ENCODE results near the gene ADSS1. TPM values are rescaled to one million over a fixed set of nuclear protein-coding genes. Genes with fewer than 3 reads are reported as not detected.
A peak's percentile ranks its signal among the peaks of the same experiment; 100 is the strongest.

The ADSS1 gene
- total and polyA plus RNA-seq, 4 donors = 5.3 to 9.3 (median 7.1) TPM

DNA sequence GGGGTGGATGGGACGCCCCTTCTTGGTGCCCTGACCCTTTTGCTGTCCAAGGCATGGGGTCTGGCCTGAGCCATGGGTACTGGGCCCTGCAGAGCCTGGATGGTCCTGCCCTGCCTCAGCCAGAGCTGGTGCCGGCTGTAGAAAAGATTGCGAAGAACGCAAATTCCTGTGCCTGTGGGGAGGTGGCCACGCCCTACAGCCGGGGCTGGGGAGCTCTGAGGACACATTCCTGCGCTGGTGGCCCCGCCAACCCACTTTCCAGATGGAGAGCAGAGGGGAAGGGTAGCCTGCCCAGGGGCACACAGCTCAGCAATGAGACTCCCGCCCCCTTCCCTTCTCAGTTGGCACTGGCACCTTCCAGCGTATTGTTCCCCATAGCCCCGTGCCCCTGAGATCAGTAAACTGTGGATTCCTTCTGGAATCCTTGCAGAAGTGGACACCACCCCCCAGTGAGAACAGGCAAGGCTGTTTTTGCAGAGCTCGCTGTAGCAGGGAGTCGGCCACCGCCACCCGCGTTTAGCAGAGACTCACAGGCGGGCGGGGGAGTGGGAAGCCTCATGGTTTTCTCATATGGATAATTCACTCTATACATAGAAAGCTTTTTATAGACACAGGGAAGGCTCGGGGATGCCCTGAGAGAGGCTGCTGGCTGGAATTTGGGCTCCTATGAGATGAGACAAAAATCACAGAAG, 26.0 kb upstream of the ADSS1 start:
- peak overlapping the region in 1 of 2 donors; percentile 15 for H3K27ac ChIP-seq (ENCODE audit: low read depth in 1 of 2, low read length in 1 of 2)
- DNase-seq (no peak), ATAC-seq (ENCODE audit: insufficient read depth, low FRiP score) (no peak)
- H3K27me3 ChIP-seq (ENCODE audit: control insufficient read depth in 3 of 3, insufficient read depth in 3 of 3, low read length in 2 of 3) = no peaks in the 10 kb centered on the region
- TF ChIP-seq, protein P1, sequence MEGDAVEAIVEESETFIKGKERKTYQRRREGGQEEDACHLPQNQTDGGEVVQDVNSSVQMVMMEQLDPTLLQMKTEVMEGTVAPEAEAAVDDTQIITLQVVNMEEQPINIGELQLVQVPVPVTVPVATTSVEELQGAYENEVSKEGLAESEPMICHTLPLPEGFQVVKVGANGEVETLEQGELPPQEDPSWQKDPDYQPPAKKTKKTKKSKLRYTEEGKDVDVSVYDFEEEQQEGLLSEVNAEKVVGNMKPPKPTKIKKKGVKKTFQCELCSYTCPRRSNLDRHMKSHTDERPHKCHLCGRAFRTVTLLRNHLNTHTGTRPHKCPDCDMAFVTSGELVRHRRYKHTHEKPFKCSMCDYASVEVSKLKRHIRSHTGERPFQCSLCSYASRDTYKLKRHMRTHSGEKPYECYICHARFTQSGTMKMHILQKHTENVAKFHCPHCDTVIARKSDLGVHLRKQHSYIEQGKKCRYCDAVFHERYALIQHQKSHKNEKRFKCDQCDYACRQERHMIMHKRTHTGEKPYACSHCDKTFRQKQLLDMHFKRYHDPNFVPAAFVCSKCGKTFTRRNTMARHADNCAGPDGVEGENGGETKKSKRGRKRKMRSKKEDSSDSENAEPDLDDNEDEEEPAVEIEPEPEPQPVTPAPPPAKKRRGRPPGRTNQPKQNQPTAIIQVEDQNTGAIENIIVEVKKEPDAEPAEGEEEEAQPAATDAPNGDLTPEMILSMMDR (IDR thresholded peaks at IDR 0.05; ENCODE audit: control extremely low read depth, extremely low read depth) = no peak
- no peak overlapping the region for H3K9ac ChIP-seq (ENCODE audit: insufficient read depth in 1 of 2, low read length in 2 of 2)
- H3K4me3 ChIP-seq = no peak overlapping the region
- H3K4me1 ChIP-seq (ENCODE audit: control insufficient read depth in 5 of 5, insufficient read depth in 5 of 5, low read length in 5 of 5) = peaks cover 2 to 50% (median 16%) of the 10 kb centered on the region in 5 donors
- H3K9me3 ChIP-seq (ENCODE audit: control insufficient read depth in 4 of 4, insufficient read depth in 3 of 4, low read length in 3 of 4) = no peaks in the 10 kb centered on the region
- WGBS, 2 donors = 52 to 73% methylated on average over 19 of the region's 19 CpGs
- peaks cover 0 to 29% (median 2%) of the 10 kb centered on the region in 4 donors for H3K36me3 ChIP-seq (ENCODE audit: control insufficient read depth in 4 of 4, insufficient read depth in 4 of 4, low read length in 4 of 4)

DNA sequence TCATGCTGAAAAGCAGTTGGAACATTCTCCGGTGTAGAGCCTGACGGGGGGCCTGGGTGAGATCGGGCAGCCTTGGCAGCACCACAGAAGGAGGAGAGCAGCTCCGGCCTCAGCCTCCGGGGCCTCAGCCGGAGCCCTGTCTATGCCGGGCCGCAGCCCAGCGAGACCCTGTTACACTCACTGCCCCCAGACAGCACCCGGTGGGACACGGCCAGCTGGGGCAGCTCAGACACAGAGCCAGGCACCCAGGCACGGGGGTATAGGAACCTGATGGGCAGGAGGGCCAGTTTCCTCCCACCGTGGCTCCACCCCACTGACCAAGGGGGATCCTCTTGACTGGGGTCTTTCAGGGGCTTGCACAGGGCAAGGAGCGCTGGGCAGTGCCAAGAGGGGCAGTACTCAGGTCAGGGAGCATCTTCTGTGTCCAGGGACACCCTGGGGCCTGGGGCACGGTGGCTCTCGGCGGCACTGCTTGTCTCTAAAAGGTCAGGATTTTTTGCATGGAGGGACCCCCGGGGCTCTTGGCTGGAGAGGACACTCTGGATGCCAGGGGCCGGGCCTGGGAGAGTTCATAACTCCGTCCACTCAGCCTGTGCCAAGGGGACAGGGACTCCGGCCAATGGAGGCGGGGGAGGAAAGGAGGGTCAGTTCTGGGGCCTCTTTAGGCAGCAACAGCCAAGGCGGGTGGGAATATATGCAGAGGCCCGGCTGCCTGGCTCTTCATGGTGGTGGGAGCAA, 25.2 kb upstream of the ADSS1 start:
- Histone ChIP-seq H3K9me3 (ENCODE audit: control insufficient read depth in 4 of 4, insufficient read depth in 3 of 4, low read length in 3 of 4) (no peaks in the 10 kb centered on the region), H3K4me3 (no peak overlapping the region), H3K27me3 (ENCODE audit: control insufficient read depth in 3 of 3, insufficient read depth in 3 of 3, low read length in 2 of 3) (no peaks in the 10 kb centered on the region), H3K4me1 (ENCODE audit: control insufficient read depth in 5 of 5, insufficient read depth in 5 of 5, low read length in 5 of 5) (peaks cover 2 to 45% (median 16%) of the 10 kb centered on the region in 5 donors), H3K9ac (ENCODE audit: insufficient read depth in 1 of 2, low read length in 2 of 2) (no peak overlapping the region), H3K36me3 (ENCODE audit: control insufficient read depth in 4 of 4, insufficient read depth in 4 of 4, low read length in 4 of 4) (peaks cover 0 to 37% (median 4%) of the 10 kb centered on the region in 4 donors), H3K27ac (ENCODE audit: low read depth in 1 of 2, low read length in 1 of 2) (peak overlapping the region in 1 of 2 donors; percentile 43)
- TF ChIP-seq, protein P1 (IDR thresholded peaks at IDR 0.05; ENCODE audit: control extremely low read depth, extremely low read depth) = no peak
- DNase-seq = peak; percentile 55 to 69 (median 55)
- WGBS, 2 donors = 68 to 74% methylated on average over 24 of the region's 24 CpGs
- ATAC-seq (ENCODE audit: insufficient read depth, low FRiP score) = no peak

DNA sequence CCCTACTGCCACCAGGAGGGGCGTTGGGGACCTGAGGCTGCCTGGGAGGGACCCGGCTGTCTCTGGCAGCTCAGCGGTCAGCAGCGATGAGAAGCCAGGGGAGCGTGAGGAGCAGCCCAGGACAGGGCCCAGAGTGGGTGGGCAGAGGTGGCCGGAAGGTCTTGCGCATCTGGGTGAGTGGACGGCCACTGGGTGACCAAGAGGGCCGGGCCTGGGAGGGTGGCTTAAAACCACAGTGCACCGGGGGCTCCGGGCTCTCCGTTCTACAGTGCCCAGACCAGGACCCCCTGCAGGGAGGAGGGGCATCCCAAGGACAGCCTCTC, 24.6 kb upstream of the ADSS1 start:
- Histone ChIP-seq H3K9me3 (ENCODE audit: control insufficient read depth in 4 of 4, insufficient read depth in 3 of 4, low read length in 3 of 4) (no peaks in the 10 kb centered on the region), H3K27me3 (ENCODE audit: control insufficient read depth in 3 of 3, insufficient read depth in 3 of 3, low read length in 2 of 3) (no peaks in the 10 kb centered on the region), H3K9ac (ENCODE audit: insufficient read depth in 1 of 2, low read length in 2 of 2) (no peak overlapping the region), H3K4me1 (ENCODE audit: control insufficient read depth in 5 of 5, insufficient read depth in 5 of 5, low read length in 5 of 5) (peaks cover 2 to 43% (median 16%) of the 10 kb centered on the region in 5 donors), H3K36me3 (ENCODE audit: control insufficient read depth in 4 of 4, insufficient read depth in 4 of 4, low read length in 4 of 4) (peaks cover 0 to 42% (median 8%) of the 10 kb centered on the region in 4 donors), H3K27ac (ENCODE audit: low read depth in 1 of 2, low read length in 1 of 2) (no peak overlapping the region), H3K4me3 (no peak overlapping the region)
- 84% methylated on average over 12 of the region's 12 CpGs for WGBS, 2 donors
- ATAC-seq (ENCODE audit: insufficient read depth, low FRiP score) (no peak), DNase-seq (no peak)
- TF ChIP-seq, protein P1 (IDR thresholded peaks at IDR 0.05; ENCODE audit: control extremely low read depth, extremely low read depth) = no peak

Measured in lung (tissue), 12 donors.